ENCODE data around the gene GRID1. TPM values are rescaled to one million over a fixed set of nuclear protein-coding genes. Genes with fewer than 3 reads are reported as not detected.

GRID1 gene
- total RNA-seq, 3 donors from 2014 or later, result 2.3 to 8.5 (median 5.9) TPM

- Histone ChIP-seq H3K9me3 (no peaks in the 10 kb centered on the region), H3K27ac (no peak overlapping the region), H3K27me3 (no peaks in the 10 kb centered on the region), H3K4me3 (no peak overlapping the region), H3K36me3 (no peaks in the 10 kb centered on the region), H3K4me1 (no peaks in the 10 kb centered on the region)
- intact Hi-C loops (cut with DNase I; ENCODE audit: low total_unique reads), result no loop called here
- TF ChIP-seq, protein P1, sequence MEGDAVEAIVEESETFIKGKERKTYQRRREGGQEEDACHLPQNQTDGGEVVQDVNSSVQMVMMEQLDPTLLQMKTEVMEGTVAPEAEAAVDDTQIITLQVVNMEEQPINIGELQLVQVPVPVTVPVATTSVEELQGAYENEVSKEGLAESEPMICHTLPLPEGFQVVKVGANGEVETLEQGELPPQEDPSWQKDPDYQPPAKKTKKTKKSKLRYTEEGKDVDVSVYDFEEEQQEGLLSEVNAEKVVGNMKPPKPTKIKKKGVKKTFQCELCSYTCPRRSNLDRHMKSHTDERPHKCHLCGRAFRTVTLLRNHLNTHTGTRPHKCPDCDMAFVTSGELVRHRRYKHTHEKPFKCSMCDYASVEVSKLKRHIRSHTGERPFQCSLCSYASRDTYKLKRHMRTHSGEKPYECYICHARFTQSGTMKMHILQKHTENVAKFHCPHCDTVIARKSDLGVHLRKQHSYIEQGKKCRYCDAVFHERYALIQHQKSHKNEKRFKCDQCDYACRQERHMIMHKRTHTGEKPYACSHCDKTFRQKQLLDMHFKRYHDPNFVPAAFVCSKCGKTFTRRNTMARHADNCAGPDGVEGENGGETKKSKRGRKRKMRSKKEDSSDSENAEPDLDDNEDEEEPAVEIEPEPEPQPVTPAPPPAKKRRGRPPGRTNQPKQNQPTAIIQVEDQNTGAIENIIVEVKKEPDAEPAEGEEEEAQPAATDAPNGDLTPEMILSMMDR (IDR thresholded peaks at IDR 0.05), result no peak
- TF ChIP-seq POLR2AphosphoS5 (IDR thresholded peaks at IDR 0.05) (no peak), POLR2A (IDR thresholded peaks at IDR 0.05) (no peak)
- no peak for DNase-seq (ENCODE audit: low spot score in 2 of 2)
These were observed 362.3 kb downstream of the GRID1 start for GRCh38 chr10:86004337-86004736.

- intact Hi-C loops (cut with DNase I; ENCODE audit: low total_unique reads), result no loop called here
- DNase-seq (ENCODE audit: low spot score in 2 of 2), result no peak
- Histone ChIP-seq H3K27ac (no peak overlapping the region), H3K4me1 (no peaks in the 10 kb centered on the region), H3K9me3 (no peaks in the 10 kb centered on the region), H3K4me3 (no peak overlapping the region), H3K27me3 (no peaks in the 10 kb centered on the region), H3K36me3 (no peaks in the 10 kb centered on the region)
- TF ChIP-seq, protein P1 (IDR thresholded peaks at IDR 0.05), result no peak
- TF ChIP-seq POLR2AphosphoS5 (IDR thresholded peaks at IDR 0.05) (no peak), POLR2A (IDR thresholded peaks at IDR 0.05) (no peak)
These were observed 363.4 kb downstream of the GRID1 start for GRCh38 chr10:86003201-86003621.

GRCh38 chr10:86001521-86001920, 365.1 kb downstream of the GRID1 start:
- TF ChIP-seq POLR2AphosphoS5 (IDR thresholded peaks at IDR 0.05) (no peak), POLR2A (IDR thresholded peaks at IDR 0.05) (no peak)
- TF ChIP-seq, protein P1 (IDR thresholded peaks at IDR 0.05), result no peak
- no peaks in the 10 kb centered on the region for H3K36me3 ChIP-seq
- DNase-seq (ENCODE audit: low spot score in 2 of 2), result no peak
- no peaks in the 10 kb centered on the region for H3K4me1 ChIP-seq
- H3K9me3 ChIP-seq, result peaks cover 0 to 7% of the 10 kb centered on the region in 2 donors
- no peaks in the 10 kb centered on the region for H3K27me3 ChIP-seq
- intact Hi-C loops (cut with DNase I; ENCODE audit: low total_unique reads), result no loop called here
- H3K27ac ChIP-seq, result no peak overlapping the region
- H3K4me3 ChIP-seq, result no peak overlapping the region

DNA sequence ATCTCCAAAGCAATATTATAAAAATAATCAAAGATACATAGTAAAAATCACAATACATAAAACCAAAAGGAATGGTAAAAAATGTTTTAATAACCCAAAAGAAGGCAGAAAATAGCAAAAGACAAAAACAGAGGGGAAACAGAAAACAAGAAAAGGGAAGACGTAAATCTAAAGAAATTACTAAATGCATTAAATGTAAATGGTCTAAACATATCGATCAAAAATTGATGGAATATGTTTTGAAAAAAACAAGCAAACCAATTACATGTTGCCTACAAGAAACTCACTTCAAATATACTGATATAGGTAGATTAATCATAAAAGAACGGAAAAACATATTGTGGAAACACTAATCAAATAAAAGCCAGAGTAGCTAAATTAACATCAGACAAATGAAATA, 369.1 kb downstream of the GRID1 start:
- intact Hi-C loops (cut with DNase I; ENCODE audit: low total_unique reads), result no loop called here
- no peak overlapping the region for H3K27ac ChIP-seq
- no peak for TF ChIP-seq POLR2AphosphoS5 (IDR thresholded peaks at IDR 0.05)
- no peak for TF ChIP-seq POLR2A (IDR thresholded peaks at IDR 0.05)
- TF ChIP-seq, protein P1 (IDR thresholded peaks at IDR 0.05), result no peak

GRCh38 chr10:85995791-85996190, 370.8 kb downstream of the GRID1 start:
- H3K36me3 ChIP-seq, result no peaks in the 10 kb centered on the region
- TF ChIP-seq, protein P1 (IDR thresholded peaks at IDR 0.05), result no peak
- TF ChIP-seq POLR2A (IDR thresholded peaks at IDR 0.05) (no peak), POLR2AphosphoS5 (IDR thresholded peaks at IDR 0.05) (no peak)
- H3K4me3 ChIP-seq, result no peak overlapping the region
- peaks cover 0 to 7% of the 10 kb centered on the region in 2 donors for H3K9me3 ChIP-seq
- no peaks in the 10 kb centered on the region for H3K4me1 ChIP-seq
- intact Hi-C loops (cut with DNase I; ENCODE audit: low total_unique reads), result no loop called here
- H3K27me3 ChIP-seq, result no peaks in the 10 kb centered on the region
- DNase-seq (ENCODE audit: low spot score in 2 of 2), result no peak
- no peak overlapping the region for H3K27ac ChIP-seq

More for the DNA sequence above, 369.1 kb downstream of the GRID1 start:
- Histone ChIP-seq H3K27me3 (no peaks in the 10 kb centered on the region), H3K36me3 (no peaks in the 10 kb centered on the region), H3K4me1 (no peaks in the 10 kb centered on the region), H3K4me3 (no peak overlapping the region), H3K9me3 (peaks cover 0 to 7% of the 10 kb centered on the region in 2 donors)
- no peak for DNase-seq (ENCODE audit: low spot score in 2 of 2)

Data from breast epithelium (tissue), 4 donors.